Upper lobe of left lung (tissue), 6 donors: ENCODE results near the gene PHLDA1. TPM values are rescaled to one million over a fixed set of nuclear protein-coding genes. Genes with fewer than 3 reads are reported as not detected.

Experiments
- ATAC-seq, 2 donors: fragments of 200-7000 bp; cut with Tn5 transposase; one replicate each; pipeline ENCODE4 v1.9.1; 2022; ENCODE audit warnings: mild to moderate bottlenecking in 2 of 2, moderate library complexity in 2 of 2; ENCODE audit not compliant: low FRiP score in 2 of 2
- DNase-seq, 2 donors: peaks; one replicate each; pipeline ENCODE4 v3.0.0-alpha.2; 2019 to 2020
- H3K27ac ChIP-seq, 4 donors: fragments of 200-600 bp; sonication (generic); one replicate each; pipeline ENCODE4 v1.5.1; 2016 to 2019
- H3K27me3 ChIP-seq, 4 donors: fragments of 200-600 bp; sonication (generic); one replicate each; pipeline ENCODE4 v1.5.1; 2017 to 2019
- H3K36me3 ChIP-seq, 4 donors: fragments of 200-600 bp; sonication (generic); one replicate each; pipeline ENCODE4 v1.5.1; 2016 to 2019
- H3K4me1 ChIP-seq, 4 donors: fragments of 200-600 bp; sonication (generic); one replicate each; pipeline ENCODE4 v1.5.1; 2018 to 2019
- H3K4me3 ChIP-seq, 4 donors: fragments of 200-600 bp; sonication (generic); one replicate each; pipeline ENCODE4 v1.5.1; 2017 to 2019; ENCODE audit warnings: mild to moderate bottlenecking in 2 of 4, moderate library complexity in 1 of 4
- H3K9me3 ChIP-seq, 4 donors: fragments of 200-600 bp; sonication (generic); one replicate each; pipeline ENCODE4 v1.5.1; 2018 to 2019
- EP300 ChIP-seq, 4 donors: sonication (generic); formaldehyde crosslinking; IDR thresholded peaks; one replicate each; pipeline ENCODE4 v1.5.1; 2017; ENCODE audit warnings: antibody characterized with exemption in 4 of 4, control low read depth in 2 of 4
- POLR2A ChIP-seq, 4 donors: fragments of 450-650 bp; IDR thresholded peaks; one replicate each; pipeline ENCODE4 v1.5.1; 2016 to 2017; ENCODE audit warnings: antibody characterized with exemption in 4 of 4, mild to moderate bottlenecking in 2 of 4
- POLR2AphosphoS5 ChIP-seq, 2 donors: sonication (generic); formaldehyde crosslinking; IDR thresholded peaks; one replicate each; pipeline ENCODE4 v1.5.1; 2017; ENCODE audit warnings: antibody characterized with exemption in 2 of 2
- WGBS, 2 donors: methylation state at CpG; one replicate each; pipeline ENCODE4 v1.1.5; 2017 to 2018; 5-methylcytosine and 5-hydroxymethylcytosine counted together
- total RNA-seq, 6 donors: library from RNA; depleted of rRNA in 4 of 6; stranded (reverse); fragments of >200 nt in 4 of 6; gene quantifications; one replicate each; pipeline versions ENCODE4 v1.1.0 to v1.2.1, GENCODE V29; 2016 to 2021
- TF ChIP-seq, protein P1 (sequence below), 6 experiments: fragments of 450-650 bp in 4 of 6; fragments of 200-600 bp in 2 of 6; sonication (generic) in 2 of 6; IDR thresholded peaks; one replicate each; pipeline ENCODE4 v1.5.1; 2016 to 2019; ENCODE audit warnings: antibody characterized with exemption in 6 of 6
- donor health status: DM: no; HTN: no; CAD: no; lungs with moderate emphysema.
- donor health status: DM: no; HTN: yes; CAD: no; lungs with severe emphysema.

Gene PHLDA1
- total RNA-seq, 6 donors from 2014 or later = 5.2 to 31.2 (median 14.0) TPM

DNA sequence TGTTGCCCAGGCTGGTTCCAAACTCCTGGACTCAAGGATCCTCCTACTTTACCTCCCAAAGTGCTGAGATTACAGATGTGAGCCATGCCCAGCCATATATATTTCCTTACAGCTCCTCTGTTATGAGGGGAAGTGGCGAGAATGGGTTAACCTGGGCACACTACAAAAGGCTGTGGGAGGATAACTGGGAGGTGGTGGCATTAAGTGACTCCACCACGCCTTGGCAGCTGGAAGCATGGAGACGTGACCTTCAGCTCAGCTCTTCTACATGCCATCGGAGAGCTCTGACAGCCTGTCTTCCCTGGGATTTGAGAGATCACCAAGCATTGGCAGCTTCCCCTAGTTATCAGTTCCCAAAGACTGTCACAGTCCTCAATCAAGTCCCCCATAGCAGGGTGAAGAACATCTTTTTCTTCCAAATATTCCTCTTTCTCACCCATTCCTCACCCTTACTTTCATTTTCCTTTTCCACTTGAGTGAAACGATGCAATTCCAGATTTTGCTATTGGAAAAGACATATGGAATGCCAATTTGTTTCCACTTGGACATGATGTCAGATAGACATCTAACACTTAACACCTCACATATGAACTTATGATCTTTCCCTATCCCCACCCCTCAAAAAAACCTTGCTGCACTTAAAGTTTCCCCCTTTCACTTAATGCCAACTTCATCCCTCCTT is 48.5 kb downstream of the PHLDA1 start:
- ATAC-seq (peak in 1 of 2 donors; percentile 28), DNase-seq (no peak)
- no peaks in the 10 kb centered on the region for H3K9me3 ChIP-seq
- H3K4me3 ChIP-seq = peak overlapping the region in 3 of 4 donors; percentile 7 to 31 (median 29)
- H3K27ac ChIP-seq = peak overlapping the region in 3 of 4 donors; percentile 48 to 67 (median 58)
- 55 to 62% methylated on average over 5 of the region's 5 CpGs for WGBS, 2 donors
- H3K36me3 ChIP-seq = no peaks in the 10 kb centered on the region
- TF ChIP-seq POLR2AphosphoS5 (IDR thresholded peaks at IDR 0.05) = no peak
- TF ChIP-seq, protein P1, sequence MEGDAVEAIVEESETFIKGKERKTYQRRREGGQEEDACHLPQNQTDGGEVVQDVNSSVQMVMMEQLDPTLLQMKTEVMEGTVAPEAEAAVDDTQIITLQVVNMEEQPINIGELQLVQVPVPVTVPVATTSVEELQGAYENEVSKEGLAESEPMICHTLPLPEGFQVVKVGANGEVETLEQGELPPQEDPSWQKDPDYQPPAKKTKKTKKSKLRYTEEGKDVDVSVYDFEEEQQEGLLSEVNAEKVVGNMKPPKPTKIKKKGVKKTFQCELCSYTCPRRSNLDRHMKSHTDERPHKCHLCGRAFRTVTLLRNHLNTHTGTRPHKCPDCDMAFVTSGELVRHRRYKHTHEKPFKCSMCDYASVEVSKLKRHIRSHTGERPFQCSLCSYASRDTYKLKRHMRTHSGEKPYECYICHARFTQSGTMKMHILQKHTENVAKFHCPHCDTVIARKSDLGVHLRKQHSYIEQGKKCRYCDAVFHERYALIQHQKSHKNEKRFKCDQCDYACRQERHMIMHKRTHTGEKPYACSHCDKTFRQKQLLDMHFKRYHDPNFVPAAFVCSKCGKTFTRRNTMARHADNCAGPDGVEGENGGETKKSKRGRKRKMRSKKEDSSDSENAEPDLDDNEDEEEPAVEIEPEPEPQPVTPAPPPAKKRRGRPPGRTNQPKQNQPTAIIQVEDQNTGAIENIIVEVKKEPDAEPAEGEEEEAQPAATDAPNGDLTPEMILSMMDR (IDR thresholded peaks at IDR 0.05) = no peak
- TF ChIP-seq EP300 (IDR thresholded peaks at IDR 0.05) = no peak
- no peak for TF ChIP-seq POLR2A (IDR thresholded peaks at IDR 0.05)
- H3K4me1 ChIP-seq = peaks cover 22 to 39% (median 34%) of the 10 kb centered on the region in 4 donors
- H3K27me3 ChIP-seq = no peaks in the 10 kb centered on the region

DNA sequence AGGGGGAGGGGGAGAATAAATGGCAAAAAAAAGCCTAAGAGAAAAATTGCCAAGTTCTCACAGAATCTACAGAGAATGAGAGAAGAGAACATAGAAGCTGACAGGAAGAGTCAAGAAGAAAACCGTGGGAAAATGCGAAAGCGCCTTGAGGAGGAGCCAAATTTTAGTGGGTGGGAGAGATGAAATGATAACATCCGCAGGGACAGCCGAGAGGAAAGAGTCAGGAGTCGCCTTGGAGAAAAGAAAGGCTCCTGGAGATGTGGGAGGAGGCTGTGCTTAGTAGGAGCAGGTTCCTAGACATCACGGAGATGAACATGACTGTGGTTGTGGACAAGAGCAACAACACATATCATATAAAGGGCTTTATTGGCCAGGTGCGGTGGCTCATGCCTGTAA is 49.4 kb downstream of the PHLDA1 start:
- H3K27ac ChIP-seq = peak overlapping the region in 1 of 4 donors; percentile 67
- TF ChIP-seq POLR2A (IDR thresholded peaks at IDR 0.05) (no peak), POLR2AphosphoS5 (IDR thresholded peaks at IDR 0.05) (no peak), EP300 (IDR thresholded peaks at IDR 0.05) (no peak)
- TF ChIP-seq, protein P1 (IDR thresholded peaks at IDR 0.05) = no peak
- no peak for ATAC-seq
- peaks cover 31 to 45% (median 42%) of the 10 kb centered on the region in 4 donors for H3K4me1 ChIP-seq
- no peaks in the 10 kb centered on the region for H3K27me3 ChIP-seq
- no peaks in the 10 kb centered on the region for H3K36me3 ChIP-seq
- H3K9me3 ChIP-seq = no peaks in the 10 kb centered on the region
- DNase-seq = no peak
- 51 to 59% methylated on average over 8 of the region's 8 CpGs for WGBS, 2 donors
- no peak overlapping the region for H3K4me3 ChIP-seq

DNA sequence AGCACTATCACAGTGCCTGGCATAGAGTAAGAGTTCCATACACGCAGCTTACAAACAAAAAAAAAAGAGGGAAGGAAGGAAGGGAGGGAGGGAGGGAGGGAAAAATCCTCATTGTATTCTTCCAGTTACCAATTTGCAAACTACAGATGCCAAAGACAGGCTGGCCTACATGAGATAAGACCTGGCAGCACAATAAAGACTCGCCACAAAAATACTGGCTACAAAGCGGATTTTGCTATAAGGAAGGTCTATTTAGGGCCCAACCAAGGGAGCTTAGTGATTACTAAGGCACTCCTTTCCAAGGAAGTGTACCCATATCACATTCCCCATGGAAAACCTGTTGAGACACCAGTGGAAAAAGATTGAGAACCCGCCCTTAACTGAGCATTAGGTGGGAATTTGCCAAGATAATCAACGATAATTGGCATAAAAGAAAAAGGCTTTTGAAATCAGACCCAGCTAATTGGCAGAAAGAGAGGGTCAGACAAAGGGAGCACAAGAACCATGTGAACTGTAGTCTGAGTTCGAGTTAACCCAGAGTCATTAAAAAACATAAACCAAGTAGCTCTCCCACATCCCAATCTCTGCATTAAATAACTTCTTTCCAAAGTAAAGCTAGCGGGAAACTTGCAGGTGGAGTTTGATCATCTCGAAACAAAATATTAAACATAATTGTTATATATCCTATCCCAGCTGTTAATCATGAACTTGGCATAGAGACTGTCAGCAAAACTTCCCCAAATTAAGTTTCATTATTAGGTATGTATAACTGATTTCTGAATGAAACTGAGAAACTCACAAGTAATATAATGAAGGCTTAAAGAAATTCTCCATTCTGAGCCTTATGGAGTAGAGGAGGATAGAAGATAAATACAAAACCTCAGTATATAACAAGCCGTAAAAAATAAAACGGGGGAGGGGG is 50.1 kb downstream of the PHLDA1 start:
- Histone ChIP-seq H3K27me3 (no peaks in the 10 kb centered on the region), H3K4me3 (no peak overlapping the region), H3K27ac (peak overlapping the region; percentile 27 to 67 (median 38)), H3K9me3 (no peaks in the 10 kb centered on the region), H3K36me3 (no peaks in the 10 kb centered on the region), H3K4me1 (peaks cover 31 to 48% (median 46%) of the 10 kb centered on the region in 4 donors)
- DNase-seq = no peak
- TF ChIP-seq POLR2A (IDR thresholded peaks at IDR 0.05) (no peak), EP300 (IDR thresholded peaks at IDR 0.05) (no peak), POLR2AphosphoS5 (IDR thresholded peaks at IDR 0.05) (no peak)
- TF ChIP-seq, protein P1 (IDR thresholded peaks at IDR 0.05) = no peak
- ATAC-seq = no peak
- 54 to 75% methylated on average over 10 of the region's 10 CpGs for WGBS, 2 donors

DNA sequence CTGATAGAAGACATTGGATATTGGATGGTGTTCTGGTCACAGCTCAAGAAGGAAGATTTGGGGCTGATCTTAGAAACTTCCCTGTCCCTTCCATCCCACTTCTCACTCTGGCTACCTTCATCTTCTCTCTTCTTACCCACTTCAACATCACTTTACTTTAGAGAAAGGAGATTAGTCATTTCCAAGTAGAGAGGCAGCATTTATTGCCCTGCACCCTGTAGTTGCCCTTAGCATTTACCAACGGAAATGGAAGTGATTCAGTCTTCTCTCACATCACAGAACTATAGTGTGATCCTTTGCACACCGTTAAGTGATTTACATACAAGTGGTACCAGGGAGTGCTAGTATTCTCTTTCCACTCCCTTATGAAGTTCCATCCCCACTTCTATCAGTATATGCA is 52.4 kb downstream of the PHLDA1 start:
- DNase-seq (no peak), ATAC-seq (no peak)
- no peak overlapping the region for H3K4me3 ChIP-seq
- no peak for TF ChIP-seq POLR2A (IDR thresholded peaks at IDR 0.05)
- no peak for TF ChIP-seq EP300 (IDR thresholded peaks at IDR 0.05)
- TF ChIP-seq, protein P1 (IDR thresholded peaks at IDR 0.05) = no peak
- H3K4me1 ChIP-seq = peaks cover 28 to 69% (median 49%) of the 10 kb centered on the region in 4 donors
- H3K9me3 ChIP-seq = no peaks in the 10 kb centered on the region
- H3K27me3 ChIP-seq = no peaks in the 10 kb centered on the region
- H3K36me3 ChIP-seq = no peaks in the 10 kb centered on the region
- peak overlapping the region; percentile 73 to 83 (median 80) for H3K27ac ChIP-seq
- 70 to 78% methylated on average over 2 of the region's 2 CpGs for WGBS, 2 donors
